GOT3 (cell line): ENCODE results near the gene RFX2.
"Not testable (repeated sequence)": the region's sequence is repeated elsewhere in the genome, so short reads cannot be mapped to it uniquely, and the experiment has no call there.

ENCODE experiments used
- DNase-seq: peaks from one replicate; lab custom pipeline; 2025; ENCODE audit warnings: mixed read lengths; lab: John Stamatoyannopoulos, UW

RFX2 gene

DNA sequence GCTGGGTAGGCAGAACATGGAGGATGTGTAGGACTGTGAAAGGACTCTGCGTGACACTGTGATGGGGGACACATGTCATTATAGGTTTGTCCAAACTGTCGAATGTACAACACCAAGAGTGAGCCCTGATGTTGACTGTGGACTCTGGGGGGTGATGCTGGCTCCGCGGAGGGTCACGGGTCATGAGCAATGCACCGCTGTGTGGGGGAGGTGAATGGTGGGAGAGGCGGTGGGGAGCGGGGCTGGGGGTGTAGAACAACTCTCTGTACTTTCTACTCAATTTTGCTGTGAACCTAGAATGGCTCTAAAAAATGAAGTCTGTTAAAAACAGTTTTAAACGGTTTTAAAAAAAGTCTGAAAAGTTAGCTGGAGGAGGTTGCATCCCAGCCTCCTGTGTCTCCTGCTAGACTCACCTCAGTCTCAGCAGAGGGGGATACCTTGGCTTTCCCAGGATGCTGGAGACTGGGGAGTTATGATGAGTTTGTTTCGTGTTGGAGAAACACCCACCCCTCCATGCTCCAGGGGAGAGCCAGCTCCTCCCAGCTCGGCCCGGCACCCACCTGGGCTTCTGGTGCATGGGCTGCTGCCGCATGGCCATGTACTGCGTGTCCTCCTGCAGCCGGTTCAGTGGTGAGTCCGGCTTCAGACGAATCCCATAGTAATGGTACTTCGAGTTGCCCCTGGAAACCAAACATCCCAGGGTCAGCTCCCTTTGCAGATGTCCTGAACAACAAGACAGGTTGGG, 97.7 kb downstream of the RFX2 start:
- no peak for DNase-seq

DNA sequence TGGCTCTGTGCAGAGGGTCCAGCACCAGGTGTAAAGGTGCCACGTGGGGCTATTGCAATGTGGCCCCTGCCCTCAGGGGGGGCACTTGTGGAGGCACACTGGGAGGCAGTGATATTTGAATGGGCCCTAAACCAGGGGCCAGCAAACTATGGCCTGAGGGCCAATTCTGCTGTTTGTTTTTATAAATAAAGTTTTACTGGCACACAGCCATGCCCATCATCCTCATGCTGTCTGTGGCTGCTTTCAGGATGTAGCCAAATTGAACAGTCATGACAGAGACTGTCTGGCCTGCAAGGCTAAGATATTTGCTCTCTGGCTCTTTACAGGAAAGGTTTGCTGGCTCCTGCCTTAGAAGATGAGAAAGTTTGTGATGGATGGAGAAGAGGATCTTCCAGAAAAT, 98.5 kb downstream of the RFX2 start:
- DNase-seq: no peak

DNA sequence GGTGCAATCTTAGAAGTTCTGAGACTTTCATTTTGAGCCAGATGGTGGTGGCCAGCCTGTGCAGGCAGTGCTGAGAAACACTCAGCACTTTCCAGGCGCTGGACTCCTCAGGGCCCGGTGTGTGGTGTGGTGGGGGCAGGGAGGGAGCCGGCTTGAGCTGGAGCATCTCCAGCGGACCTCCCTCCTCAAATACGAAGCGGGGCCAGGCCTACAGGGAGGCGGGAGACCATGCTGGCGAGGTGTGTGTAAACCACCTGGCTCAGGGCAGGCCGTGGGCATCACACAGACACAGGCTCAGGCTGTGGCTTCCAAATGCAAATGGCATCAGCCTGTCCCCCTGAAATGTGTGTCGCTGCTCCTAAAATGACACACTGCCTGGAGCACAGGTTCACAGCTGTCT, 99.1 kb downstream of the RFX2 start:
- no peak for DNase-seq

GRCh38 chr19:6010107-6010506, 100.2 kb downstream of the RFX2 start:
- DNase-seq: no peak

- no peak for DNase-seq
These were observed 102.4 kb downstream of the RFX2 start for GRCh38 chr19:6007866-6008265.

GRCh38 chr19:6006896-6007295, 103.4 kb downstream of the RFX2 start:
- no peak for DNase-seq

DNA sequence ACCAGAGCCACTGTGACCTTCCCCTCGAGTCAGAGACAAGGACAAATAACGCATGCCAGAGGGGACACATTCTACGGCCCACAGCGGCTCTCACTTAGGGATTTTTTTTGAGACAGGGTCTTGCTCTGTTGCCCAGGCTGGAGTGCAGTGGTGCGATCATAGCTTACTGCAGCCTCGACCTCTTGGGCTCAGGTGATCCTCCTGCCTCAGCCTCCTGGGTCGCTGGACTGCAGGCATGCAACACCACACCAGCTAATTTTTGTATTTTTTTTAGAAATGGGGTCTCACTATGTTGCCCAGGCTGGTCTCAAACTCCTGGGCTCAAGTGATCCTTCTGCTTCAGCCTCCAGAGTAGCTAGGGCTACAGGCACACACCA, 104.2 kb downstream of the RFX2 start:
- not testable (repeated sequence) for DNase-seq

DNA sequence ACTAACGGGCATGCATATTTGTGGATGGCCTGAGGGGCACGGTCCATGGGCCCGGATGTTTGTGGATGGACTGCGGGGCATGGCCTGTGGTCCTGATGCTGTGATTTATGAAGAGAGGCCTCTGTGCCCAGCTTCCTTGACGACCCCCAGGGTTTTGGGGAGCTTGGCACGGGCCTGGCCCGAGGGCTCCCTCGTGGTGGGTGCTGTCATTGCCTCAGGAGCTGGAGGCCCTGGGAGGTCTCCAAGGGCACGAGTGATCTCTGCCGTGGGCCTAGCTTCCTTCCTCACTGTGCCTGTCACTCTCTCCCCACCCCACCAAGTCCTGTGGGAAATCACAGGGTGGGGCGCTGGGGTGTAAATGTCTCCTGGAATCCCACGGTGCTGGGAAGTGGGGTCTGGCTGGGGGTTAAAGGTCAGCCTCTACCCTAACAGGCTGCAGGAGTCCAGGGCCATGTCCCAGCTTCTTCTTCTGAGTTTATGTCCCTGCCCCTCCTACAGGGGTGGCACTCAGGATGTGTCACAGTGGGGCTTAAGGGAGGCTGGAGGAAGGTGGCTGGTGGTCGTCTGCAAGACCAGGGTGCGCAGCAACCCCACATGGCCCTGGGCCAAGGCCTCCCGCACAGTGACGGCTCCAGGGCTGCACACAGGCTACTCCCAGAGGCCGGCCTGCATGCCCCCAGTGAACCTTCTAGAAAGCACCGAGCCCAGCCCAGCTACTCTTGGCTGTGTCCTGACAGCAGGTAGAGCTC, 104.8 kb downstream of the RFX2 start:
- DNase-seq: no peak

DNA sequence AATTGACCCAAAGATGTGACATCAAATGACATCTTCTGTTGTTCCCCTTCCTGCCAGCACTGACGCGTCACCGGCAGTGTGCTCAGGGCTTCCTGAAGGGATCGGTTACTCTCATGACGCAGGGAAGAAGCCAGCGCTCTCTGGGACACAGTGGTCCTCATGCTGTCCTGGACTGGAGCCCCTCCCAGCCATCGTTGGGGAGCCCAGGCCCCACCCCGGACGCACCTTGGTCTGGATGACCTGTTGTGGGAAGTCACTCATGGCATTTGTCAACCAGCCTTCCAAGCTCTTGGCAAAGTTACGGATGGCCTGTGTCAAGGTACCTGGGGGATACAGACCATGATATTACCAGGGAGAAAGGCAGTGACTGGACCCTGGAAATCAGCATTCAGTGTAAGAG, 106.3 kb downstream of the RFX2 start:
- DNase-seq: no peak

DNA sequence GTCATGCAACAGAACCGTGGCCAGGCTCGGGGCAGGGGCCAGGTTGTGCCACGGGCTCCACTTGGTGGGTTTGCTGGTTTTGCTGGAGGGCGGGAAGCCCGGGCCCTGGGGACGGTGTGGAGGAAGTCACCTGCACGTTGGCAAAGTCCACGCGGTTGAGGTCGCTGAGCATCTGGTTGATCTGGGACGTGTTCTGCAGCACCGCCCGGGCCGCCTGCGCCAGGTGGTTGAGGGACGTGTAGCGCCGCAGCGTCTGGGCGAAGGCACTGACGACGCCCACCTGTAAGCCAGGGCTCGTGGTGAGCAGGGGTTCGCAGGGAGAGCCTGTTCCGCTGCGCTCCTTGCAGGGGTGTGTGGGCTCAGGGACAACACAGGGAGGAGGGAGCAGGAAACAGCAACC, 107.7 kb downstream of the RFX2 start:
- DNase-seq: no peak

GRCh38 chr19:6000228-6000847, 110.0 kb downstream of the RFX2 start:
- no peak for DNase-seq

- no peak for DNase-seq
These were observed 110.6 kb downstream of the RFX2 start for GRCh38 chr19:5999693-6000092.

- no peak for DNase-seq
These were observed 112.9 kb downstream of the RFX2 start for GRCh38 chr19:5997371-5997770.

DNA sequence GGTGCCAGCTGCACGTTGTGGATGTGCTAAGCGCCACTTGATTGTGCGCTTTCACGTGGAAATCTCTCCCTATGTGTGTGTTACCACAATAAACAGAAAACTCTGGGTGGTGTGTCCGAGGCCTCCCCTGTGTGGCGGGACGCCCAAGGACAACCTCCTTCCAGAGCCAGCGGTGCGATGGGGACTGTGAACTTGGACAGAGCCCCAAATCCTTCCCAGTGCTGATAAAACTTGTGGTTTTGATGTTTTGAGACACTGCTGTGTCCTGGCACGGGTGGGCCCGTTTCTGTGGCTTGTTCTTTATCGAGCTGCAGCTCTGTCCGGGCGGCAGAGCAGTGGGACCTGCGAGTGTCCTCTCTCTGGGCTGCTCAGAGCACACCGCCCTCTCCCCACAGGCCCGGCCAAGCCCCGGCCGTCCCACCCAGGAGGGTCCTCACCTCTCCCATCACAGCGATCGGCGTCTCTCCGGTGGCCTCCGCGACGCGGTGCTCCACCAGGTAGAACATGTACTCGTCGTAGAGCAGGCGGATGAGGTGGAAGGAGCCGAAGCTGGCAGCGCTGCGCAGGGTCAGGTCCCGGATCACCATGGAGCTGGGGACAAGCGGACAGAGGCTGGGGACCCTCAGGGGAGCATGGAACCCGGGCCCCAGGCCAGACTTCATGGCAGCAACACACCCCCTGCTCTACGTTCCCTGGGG, 113.5 kb downstream of the RFX2 start:
- no peak for DNase-seq

- DNase-seq: no peak
These were observed 114.2 kb downstream of the RFX2 start for GRCh38 chr19:5996102-5996501.

DNA sequence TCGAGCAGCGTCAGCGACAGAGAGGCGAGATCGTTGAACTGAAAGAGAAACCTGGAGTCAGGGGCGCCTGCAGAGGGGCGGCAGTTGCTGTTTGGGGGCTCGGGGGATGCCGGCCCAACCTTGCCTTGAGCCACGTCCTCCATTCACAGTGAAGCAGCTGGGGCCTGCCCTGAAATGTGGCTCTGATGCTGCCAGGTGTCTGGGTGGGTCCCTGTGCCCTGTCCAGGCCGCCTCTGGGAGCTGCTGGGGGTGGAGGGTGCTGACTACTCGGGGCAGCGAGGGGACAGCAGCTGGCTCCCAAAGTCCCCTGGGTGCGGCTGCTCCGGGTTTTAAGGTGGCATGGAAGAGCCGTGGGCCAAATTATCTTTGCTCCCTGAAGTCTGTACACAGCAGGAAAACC, 114.7 kb downstream of the RFX2 start:
- DNase-seq: no peak

DNA sequence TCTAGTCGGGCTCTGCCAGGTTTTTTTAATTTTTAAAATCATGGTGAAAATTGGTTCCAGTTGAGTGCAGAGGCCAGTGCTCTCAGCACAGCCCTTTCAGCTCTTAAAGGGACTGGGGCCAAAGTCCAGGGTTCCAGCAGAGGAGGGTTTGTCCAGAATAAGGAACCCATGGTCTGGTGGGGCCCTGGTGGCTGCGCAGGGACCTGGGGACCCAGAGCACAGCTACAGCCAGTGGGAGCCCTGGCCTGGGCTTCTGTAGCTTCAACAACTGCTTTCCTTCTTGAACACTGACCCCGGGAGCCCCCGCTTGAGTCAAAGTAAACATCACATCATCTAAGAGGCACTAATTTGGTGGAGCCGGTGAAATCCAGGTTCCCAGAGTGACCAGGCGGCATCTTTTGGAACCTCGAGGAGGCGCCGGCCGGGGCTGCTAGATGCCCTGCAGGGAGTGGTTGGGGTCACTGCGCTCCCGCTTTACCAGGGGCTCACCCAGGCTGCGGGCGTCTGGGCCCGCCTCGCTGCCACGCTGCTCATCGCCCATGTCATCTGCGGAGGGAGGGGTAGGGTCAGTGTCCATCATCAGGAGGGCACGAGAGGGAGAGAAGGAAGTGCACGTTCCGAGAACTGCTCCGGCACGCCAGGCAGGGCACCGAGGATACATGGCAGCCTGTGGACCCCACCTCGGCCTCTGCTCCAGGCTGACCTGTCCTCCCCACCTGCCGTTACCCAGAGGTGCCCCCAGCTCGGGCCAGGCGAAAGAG, 115.7 kb downstream of the RFX2 start:
- no peak for DNase-seq

- DNase-seq: no peak
These were observed 116.5 kb downstream of the RFX2 start for GRCh38 chr19:5993648-5994358.

DNA sequence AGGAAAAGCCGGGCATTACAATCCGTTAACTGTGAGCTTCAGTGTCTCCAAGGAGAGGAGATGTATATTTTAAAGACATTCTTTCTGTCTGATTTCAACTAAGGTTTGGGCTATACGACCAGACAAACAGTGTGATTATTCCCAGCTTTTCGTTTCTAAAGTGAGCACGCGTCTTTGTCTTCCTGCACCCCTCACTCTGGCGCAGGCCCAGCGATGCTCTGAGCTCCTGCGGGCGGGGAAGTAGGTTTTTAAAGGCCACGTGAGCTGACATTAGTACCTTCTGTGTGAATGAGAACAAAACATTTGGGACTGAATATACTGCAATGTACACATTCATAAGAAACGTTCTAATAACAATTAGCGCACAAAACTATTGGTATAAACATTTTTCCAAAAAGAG, 117.1 kb downstream of the RFX2 start:
- DNase-seq: no peak

- DNase-seq: no peak
These were observed 117.5 kb downstream of the RFX2 start for GRCh38 chr19:5992756-5993155.

GRCh38 chr19:5991244-5991838, 119.0 kb downstream of the RFX2 start:
- DNase-seq: no peak
